Measurements from ENCODE around the gene SYT2.

SYT2 gene

GRCh38 chr1:202563818-202564217 is 146.4 kb downstream of the SYT2 start:
- DNase-seq (ENCODE audit: low read depth in 1 of 2, low spot score in 1 of 2): no peak
- TF ChIP-seq, protein P1, sequence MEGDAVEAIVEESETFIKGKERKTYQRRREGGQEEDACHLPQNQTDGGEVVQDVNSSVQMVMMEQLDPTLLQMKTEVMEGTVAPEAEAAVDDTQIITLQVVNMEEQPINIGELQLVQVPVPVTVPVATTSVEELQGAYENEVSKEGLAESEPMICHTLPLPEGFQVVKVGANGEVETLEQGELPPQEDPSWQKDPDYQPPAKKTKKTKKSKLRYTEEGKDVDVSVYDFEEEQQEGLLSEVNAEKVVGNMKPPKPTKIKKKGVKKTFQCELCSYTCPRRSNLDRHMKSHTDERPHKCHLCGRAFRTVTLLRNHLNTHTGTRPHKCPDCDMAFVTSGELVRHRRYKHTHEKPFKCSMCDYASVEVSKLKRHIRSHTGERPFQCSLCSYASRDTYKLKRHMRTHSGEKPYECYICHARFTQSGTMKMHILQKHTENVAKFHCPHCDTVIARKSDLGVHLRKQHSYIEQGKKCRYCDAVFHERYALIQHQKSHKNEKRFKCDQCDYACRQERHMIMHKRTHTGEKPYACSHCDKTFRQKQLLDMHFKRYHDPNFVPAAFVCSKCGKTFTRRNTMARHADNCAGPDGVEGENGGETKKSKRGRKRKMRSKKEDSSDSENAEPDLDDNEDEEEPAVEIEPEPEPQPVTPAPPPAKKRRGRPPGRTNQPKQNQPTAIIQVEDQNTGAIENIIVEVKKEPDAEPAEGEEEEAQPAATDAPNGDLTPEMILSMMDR (IDR thresholded peaks at IDR 0.05; ENCODE audit: insufficient read depth, low read length): no peak
- TF ChIP-seq GABPA (IDR thresholded peaks at IDR 0.05; ENCODE audit: low read depth) (no peak), REST (IDR thresholded peaks at IDR 0.05; ENCODE audit: insufficient replicate concordance, low read depth) (no peak), SPI1 (IDR thresholded peaks at IDR 0.05; ENCODE audit: borderline replicate concordance, low read depth) (no peak), POLR2AphosphoS5 (IDR thresholded peaks at IDR 0.05; ENCODE audit: low read depth) (no peak)
- H3K27ac ChIP-seq (replicated peaks): no peak overlapping the region
- H3K27me3 ChIP-seq (ENCODE audit: insufficient read depth, poor library complexity, severe bottlenecking): no peaks in the 10 kb centered on the region
- H3K4me3 ChIP-seq (replicated peaks; ENCODE audit: insufficient read depth, low read length): no peak overlapping the region

DNA sequence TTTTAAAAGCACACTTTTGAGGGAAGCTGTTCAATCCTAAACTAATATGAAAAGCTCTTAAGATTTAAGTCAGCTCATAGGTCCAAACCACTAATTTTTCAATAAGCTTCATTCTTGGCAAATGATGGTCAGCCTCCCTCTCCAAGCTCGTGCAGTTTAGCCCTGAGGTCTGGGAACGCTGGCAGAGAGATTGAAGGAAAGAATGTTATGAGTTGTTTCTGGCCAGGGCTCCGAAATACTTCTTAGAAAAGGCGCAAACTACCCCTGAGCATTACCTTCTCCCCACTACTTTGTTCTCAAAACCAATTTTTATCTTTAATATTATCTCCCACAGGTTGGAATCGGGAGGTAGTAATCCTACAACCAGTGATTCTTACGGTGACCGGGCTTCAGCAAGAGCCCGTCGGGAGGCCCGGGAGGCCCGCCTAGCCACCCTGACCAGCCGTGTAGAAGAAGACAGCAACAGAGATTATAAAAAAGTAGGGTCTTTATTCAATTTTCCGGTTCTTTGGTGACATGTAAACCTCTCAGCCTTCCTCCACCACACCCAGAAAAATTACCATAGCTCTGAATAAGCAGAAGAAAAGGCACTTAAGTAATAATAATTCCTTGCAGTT is 147.7 kb downstream of the SYT2 start:
- Histone ChIP-seq H3K4me3 (replicated peaks; ENCODE audit: insufficient read depth, low read length) (no peak overlapping the region), H3K27ac (replicated peaks) (no peak overlapping the region), H3K27me3 (ENCODE audit: insufficient read depth, poor library complexity, severe bottlenecking) (no peaks in the 10 kb centered on the region)
- no peak for TF ChIP-seq POLR2AphosphoS5 (IDR thresholded peaks at IDR 0.05; ENCODE audit: low read depth)
- no peak for TF ChIP-seq SPI1 (IDR thresholded peaks at IDR 0.05; ENCODE audit: borderline replicate concordance, low read depth)
- TF ChIP-seq REST (IDR thresholded peaks at IDR 0.05; ENCODE audit: insufficient replicate concordance, low read depth): no peak
- TF ChIP-seq GABPA (IDR thresholded peaks at IDR 0.05; ENCODE audit: low read depth): no peak
- TF ChIP-seq, protein P1 (IDR thresholded peaks at IDR 0.05; ENCODE audit: insufficient read depth, low read length): no peak
- no peak for DNase-seq (ENCODE audit: low read depth in 1 of 2, low spot score in 1 of 2)

- TF ChIP-seq GABPA (IDR thresholded peaks at IDR 0.05; ENCODE audit: low read depth) (no peak), POLR2AphosphoS5 (IDR thresholded peaks at IDR 0.05; ENCODE audit: low read depth) (no peak), SPI1 (IDR thresholded peaks at IDR 0.05; ENCODE audit: borderline replicate concordance, low read depth) (no peak), REST (IDR thresholded peaks at IDR 0.05; ENCODE audit: insufficient replicate concordance, low read depth) (no peak)
- TF ChIP-seq, protein P1 (IDR thresholded peaks at IDR 0.05; ENCODE audit: insufficient read depth, low read length): no peak
- Histone ChIP-seq H3K4me3 (replicated peaks; ENCODE audit: insufficient read depth, low read length) (no peak overlapping the region), H3K27ac (replicated peaks) (no peak overlapping the region), H3K27me3 (ENCODE audit: insufficient read depth, poor library complexity, severe bottlenecking) (no peaks in the 10 kb centered on the region)
- no peak for DNase-seq (ENCODE audit: low read depth in 1 of 2, low spot score in 1 of 2)
Observed at GRCh38 chr1:202561726-202562443, 148.4 kb downstream of the SYT2 start.
